ENCODE results near the gene TRPM2. TPM values are rescaled to one million over a fixed set of nuclear protein-coding genes. Genes with fewer than 3 reads are reported as not detected.
A peak's percentile ranks its signal among the peaks of the same experiment; 100 is the strongest.

Gene TRPM2
- total RNA-seq, 1 donor from 2014 or later, result 0.07 TPM

DNA sequence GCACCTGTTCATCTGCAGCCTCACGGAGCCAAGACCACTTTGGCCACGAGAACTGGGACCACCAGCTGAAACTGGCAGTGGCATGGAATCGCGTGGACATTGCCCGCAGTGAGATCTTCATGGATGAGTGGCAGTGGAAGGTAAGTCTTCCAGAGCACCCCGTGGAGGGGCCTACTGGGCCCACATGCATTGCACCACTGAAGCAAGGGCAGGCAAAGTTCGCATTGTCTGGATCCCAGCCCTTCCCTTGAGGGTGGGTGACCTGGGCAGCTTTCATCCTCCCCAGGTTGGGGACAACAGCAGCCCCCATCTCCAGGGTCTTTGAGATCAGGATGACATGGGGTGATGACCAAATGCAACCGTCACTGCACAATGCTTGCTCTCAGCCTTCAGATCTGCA lies 37.5 kb downstream of the TRPM2 start:
- Mint-ChIP-seq H3K4me3 (no peak overlapping the region), H3K4me1 (ENCODE audit: unreplicated experiment) (peaks cover 4% of the 10 kb centered on the region), H3K27me3 (peaks cover 16% of the 10 kb centered on the region), H3K36me3 (no peaks in the 10 kb centered on the region), H3K27ac (no peak overlapping the region), H3K9me3 (no peaks in the 10 kb centered on the region)
- TF ChIP-seq, protein P1, sequence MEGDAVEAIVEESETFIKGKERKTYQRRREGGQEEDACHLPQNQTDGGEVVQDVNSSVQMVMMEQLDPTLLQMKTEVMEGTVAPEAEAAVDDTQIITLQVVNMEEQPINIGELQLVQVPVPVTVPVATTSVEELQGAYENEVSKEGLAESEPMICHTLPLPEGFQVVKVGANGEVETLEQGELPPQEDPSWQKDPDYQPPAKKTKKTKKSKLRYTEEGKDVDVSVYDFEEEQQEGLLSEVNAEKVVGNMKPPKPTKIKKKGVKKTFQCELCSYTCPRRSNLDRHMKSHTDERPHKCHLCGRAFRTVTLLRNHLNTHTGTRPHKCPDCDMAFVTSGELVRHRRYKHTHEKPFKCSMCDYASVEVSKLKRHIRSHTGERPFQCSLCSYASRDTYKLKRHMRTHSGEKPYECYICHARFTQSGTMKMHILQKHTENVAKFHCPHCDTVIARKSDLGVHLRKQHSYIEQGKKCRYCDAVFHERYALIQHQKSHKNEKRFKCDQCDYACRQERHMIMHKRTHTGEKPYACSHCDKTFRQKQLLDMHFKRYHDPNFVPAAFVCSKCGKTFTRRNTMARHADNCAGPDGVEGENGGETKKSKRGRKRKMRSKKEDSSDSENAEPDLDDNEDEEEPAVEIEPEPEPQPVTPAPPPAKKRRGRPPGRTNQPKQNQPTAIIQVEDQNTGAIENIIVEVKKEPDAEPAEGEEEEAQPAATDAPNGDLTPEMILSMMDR (conservative IDR thresholded peaks at IDR 0.05), result no peak
- peak; percentile 36 for DNase-seq (ENCODE audit: extremely low spot score, unreplicated experiment)

DNA sequence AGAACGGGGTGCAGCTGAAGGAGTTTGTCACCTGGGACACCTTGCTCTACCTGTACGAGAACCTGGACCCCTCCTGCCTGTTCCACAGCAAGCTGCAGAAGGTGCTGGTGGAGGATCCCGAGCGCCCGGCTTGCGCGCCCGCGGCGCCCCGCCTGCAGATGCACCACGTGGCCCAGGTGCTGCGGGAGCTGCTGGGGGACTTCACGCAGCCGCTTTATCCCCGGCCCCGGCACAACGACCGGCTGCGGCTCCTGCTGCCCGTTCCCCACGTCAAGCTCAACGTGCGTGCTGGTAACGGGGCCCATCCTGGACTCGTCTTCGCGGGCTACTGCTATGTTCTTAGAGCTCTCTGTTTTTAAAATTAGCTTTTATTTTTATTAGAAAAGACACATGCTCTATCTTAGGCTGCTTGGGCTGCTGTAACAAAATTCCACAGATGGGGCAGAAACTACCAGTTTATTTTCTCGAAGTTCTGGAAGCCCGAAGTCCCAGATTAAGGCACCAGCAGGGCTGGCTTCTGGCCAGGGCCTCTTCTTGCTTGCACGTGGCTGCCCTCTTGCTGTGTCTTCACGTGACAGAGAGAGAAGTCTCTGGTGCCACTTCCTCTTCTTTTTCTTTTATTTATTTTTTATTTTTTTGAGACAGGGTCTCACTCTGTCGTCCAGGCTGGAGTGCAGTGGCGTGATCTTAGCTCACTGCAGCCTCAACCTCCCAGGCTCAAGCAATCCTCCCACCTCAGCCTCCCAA lies 38.1 kb downstream of the TRPM2 start:
- TF ChIP-seq, protein P1 (conservative IDR thresholded peaks at IDR 0.05), result no peak
- Mint-ChIP-seq H3K4me3 (no peak overlapping the region), H3K27ac (no peak overlapping the region), H3K27me3 (peaks cover 16% of the 10 kb centered on the region), H3K36me3 (no peaks in the 10 kb centered on the region), H3K9me3 (no peaks in the 10 kb centered on the region), H3K4me1 (ENCODE audit: unreplicated experiment) (peaks cover 4% of the 10 kb centered on the region)
- DNase-seq (ENCODE audit: extremely low spot score, unreplicated experiment), result peak; percentile 68

DNA sequence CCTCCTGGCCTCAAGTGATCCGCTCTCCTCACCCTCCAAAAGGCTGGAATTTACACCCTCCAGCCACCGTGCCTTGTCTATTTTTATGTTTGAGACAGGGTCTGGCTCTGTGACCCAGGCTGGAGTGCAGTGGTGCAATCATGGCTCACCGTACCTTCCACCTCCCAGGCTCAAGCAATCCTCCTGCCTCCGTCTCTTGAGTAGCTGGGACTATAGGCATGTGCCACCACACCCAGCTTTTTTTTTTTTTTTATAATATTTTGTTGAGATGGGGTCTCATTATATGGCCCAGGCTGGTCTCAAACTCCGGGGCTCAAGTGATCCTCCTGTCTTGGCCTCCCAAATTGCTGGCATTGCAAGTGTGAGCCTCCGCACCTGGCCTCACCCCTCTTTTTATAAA lies 38.8 kb downstream of the TRPM2 start:
- H3K4me1 Mint-ChIP-seq (ENCODE audit: unreplicated experiment), result peaks cover 4% of the 10 kb centered on the region
- no peaks in the 10 kb centered on the region for H3K9me3 Mint-ChIP-seq
- TF ChIP-seq, protein P1 (conservative IDR thresholded peaks at IDR 0.05), result no peak
- H3K36me3 Mint-ChIP-seq, result no peaks in the 10 kb centered on the region
- no peak overlapping the region for H3K27ac Mint-ChIP-seq
- H3K27me3 Mint-ChIP-seq, result peaks cover 16% of the 10 kb centered on the region
- H3K4me3 Mint-ChIP-seq, result no peak overlapping the region
- peak; percentile 18 for DNase-seq (ENCODE audit: extremely low spot score, unreplicated experiment)

DNA sequence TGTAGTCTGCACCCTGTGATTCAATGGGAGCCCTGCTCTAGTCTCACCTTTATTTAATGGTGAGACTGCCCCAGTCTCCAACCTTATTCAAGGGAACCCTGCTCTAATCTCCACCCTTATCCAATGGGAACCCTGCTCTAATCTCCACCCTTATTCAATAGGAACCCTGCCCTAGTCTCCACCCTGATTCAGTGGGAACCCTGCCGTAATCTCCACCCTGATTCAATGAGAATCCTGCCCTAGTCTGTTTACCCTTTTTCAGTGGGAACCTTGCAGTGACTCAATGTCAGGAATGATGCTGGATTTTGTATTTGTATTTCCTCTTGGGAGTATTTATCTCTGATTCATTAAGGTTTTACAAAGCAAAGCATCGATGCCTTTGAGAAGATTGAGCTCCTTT lies 39.5 kb downstream of the TRPM2 start:
- H3K27me3 Mint-ChIP-seq, result peaks cover 16% of the 10 kb centered on the region
- no peak overlapping the region for H3K27ac Mint-ChIP-seq
- H3K4me3 Mint-ChIP-seq, result no peak overlapping the region
- peak; percentile 29 for DNase-seq (ENCODE audit: extremely low spot score, unreplicated experiment)
- peaks cover 4% of the 10 kb centered on the region for H3K4me1 Mint-ChIP-seq (ENCODE audit: unreplicated experiment)
- H3K36me3 Mint-ChIP-seq, result no peaks in the 10 kb centered on the region
- H3K9me3 Mint-ChIP-seq, result no peaks in the 10 kb centered on the region
- TF ChIP-seq, protein P1 (conservative IDR thresholded peaks at IDR 0.05), result no peak

DNA sequence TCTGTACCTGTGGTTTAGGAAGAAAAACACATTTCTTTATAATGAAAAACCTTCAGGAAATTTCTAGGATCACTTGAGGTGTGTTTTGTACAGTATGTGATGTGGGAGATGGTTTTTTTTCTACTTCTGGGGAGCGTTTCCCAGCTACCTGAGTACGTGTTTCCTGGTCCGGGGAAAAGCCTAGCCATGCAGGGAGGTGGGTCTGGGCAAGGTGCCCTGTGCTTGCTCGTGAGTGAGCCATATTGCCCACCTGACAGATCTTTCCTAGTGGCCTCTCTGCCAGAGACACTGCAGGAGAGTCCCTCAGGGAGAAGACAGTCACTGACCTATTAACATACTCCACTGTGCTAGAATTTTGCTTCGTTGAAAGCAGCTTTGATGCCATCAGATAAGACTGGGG lies 41.3 kb downstream of the TRPM2 start:
- Mint-ChIP-seq H3K27ac (no peak overlapping the region), H3K4me1 (ENCODE audit: unreplicated experiment) (peaks cover 4% of the 10 kb centered on the region), H3K36me3 (no peaks in the 10 kb centered on the region), H3K9me3 (no peaks in the 10 kb centered on the region), H3K4me3 (no peak overlapping the region), H3K27me3 (peaks cover 9% of the 10 kb centered on the region)
- DNase-seq (ENCODE audit: extremely low spot score, unreplicated experiment), result peak; percentile 45
- TF ChIP-seq, protein P1 (conservative IDR thresholded peaks at IDR 0.05), result no peak
